ENCODE results near the gene HDAC7. TPM values are rescaled to one million over a fixed set of nuclear protein-coding genes. Genes with fewer than 3 reads are reported as not detected.
"Not testable (repeated sequence)": the region's sequence is repeated elsewhere in the genome, so short reads cannot be mapped to it uniquely, and the experiment has no call there.

HDAC7 gene
- total RNA-seq, 2 experiments from 2014 or later, result 257 to 280 TPM

DNA sequence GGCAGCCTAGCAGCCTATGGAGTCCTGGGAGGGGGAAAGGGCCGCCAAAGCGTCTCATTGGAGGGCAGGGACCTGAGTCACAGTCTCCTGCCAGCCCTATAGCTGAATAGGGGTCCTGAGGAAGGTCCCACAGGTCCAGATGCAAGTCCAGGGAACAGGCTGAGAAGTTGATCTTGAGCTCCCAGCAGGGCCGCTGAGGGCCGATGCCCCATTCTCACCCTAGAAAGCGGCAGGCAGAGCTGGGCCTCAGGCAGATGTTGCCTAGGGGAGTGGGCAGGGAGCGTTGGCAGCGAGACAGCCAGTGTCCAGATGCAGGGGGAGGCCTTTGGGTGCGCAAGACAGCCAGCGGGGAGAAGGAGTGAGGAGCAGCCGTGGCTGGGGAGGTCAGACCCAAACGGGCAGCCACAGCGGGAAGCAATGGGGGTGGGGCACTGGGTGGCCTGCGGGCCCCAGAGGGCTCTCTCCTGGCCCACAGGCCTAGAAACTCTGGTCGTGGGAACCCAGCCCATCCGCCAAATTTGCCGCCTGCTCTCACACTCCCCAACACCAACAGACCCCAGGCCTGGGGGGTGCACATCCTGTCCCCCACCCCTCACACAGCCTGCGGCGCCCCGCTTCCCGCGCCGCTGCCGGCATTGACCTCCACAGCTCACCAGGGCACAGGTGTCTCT lies 1.1 kb downstream of the HDAC7 start:
- POLR2A ChIA-PET, result interaction anchor here (0.6 to 16.2 kb wide), 9 partner anchors 9 to 66 kb away, joined by 3 to 540 read pairs (median 4); no protein-coding TSS in a partner anchor
- intact Hi-C loops (cut with micrococcal nuclease), result loop anchor here (1.0 to 10.0 kb wide), 5 partner anchors 8 to 1604 kb away; no protein-coding TSS in a partner anchor
- H3K36me3 Mint-ChIP-seq, result peaks cover 50% of the 10 kb centered on the region

GRCh38 chr12:47818007-47818376 lies 1.7 kb downstream of the HDAC7 start:
- DNase-seq, result no peak
- H3K27ac Mint-ChIP-seq, result peak overlapping the region; percentile 99
- no peaks in the 10 kb centered on the region for H3K27me3 Mint-ChIP-seq
- H3K4me3 Mint-ChIP-seq, result peak overlapping the region; percentile 92
- H3K9me3 Mint-ChIP-seq, result peaks cover 3% of the 10 kb centered on the region
- H3K4me1 Mint-ChIP-seq (ENCODE audit: low read depth), result peaks cover 66% of the 10 kb centered on the region
- intact Hi-C loops (cut with micrococcal nuclease), result loop anchor here (1.0 to 10.0 kb wide), 4 partner anchors 8 to 1603 kb away; no protein-coding TSS in a partner anchor
- ChIA-PET POLR2A (interaction anchor here (0.8 to 16.2 kb wide), 10 partner anchors 9 to 87 kb away, joined by 3 to 540 read pairs (median 4); partner anchors contain the start of gene VDR), CTCF (interaction anchor here (0.9 to 28.1 kb wide), 16 partner anchors 10 to 103 kb away, joined by 3 to 795 read pairs (median 5); partner anchors contain the start of genes RAPGEF3 and SLC48A1)
- H3K36me3 Mint-ChIP-seq, result peaks cover 56% of the 10 kb centered on the region

More for the DNA sequence above, 1.1 kb downstream of the HDAC7 start:
- CTCF ChIA-PET, result interaction anchor here (0.6 to 28.1 kb wide), 14 partner anchors 10 to 799 kb away, joined by 3 to 795 read pairs (median 4); partner anchors contain the start of genes RAPGEF3 and SLC48A1
- DNase-seq, result peak; percentile 72
- Mint-ChIP-seq H3K4me3 (peak overlapping the region; percentile 92), H3K27me3 (no peaks in the 10 kb centered on the region), H3K9me3 (peaks cover 3% of the 10 kb centered on the region), H3K4me1 (ENCODE audit: low read depth) (peaks cover 68% of the 10 kb centered on the region), H3K27ac (peak overlapping the region; percentile 99)

DNA sequence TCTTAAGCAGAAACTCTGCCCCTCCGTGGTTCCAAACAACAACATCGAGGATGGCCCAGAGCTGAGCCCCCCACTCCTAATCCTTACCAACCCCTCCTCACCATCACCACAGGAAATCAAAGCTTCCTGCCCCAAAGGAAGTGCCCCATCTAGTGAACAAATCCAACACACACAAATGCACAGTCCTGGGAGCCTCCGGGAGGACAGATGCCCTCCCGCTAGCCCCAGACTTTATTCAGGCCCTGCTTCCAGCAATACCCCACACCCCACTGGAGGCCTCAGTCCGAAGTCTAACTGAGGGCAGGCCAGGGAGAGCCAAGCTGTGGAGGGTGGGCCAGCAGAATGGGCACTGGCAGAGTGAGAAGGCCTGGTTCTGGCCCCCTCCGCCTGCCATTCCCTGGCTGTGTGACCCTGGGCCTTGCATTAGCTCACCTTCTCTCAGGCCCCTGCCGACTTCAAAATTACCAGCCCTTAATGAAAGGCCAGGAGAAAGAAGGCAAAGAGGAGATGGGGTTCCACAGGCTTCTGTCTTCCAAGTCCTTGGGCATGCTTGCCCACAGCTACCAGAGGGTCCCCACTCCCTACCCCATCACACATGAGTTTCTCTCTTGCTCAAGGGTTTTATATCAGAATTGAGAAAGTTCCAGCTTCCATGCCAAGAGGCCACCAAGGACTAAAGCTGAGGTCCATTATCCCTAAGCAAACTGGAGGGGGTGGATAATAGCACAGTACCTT lies 2.3 kb downstream of the HDAC7 start:
- Mint-ChIP-seq H3K36me3 (peaks cover 60% of the 10 kb centered on the region), H3K4me1 (ENCODE audit: low read depth) (peaks cover 65% of the 10 kb centered on the region), H3K4me3 (peak overlapping the region; percentile 92), H3K9me3 (peaks cover 3% of the 10 kb centered on the region), H3K27ac (peak overlapping the region; percentile 99), H3K27me3 (no peaks in the 10 kb centered on the region)
- ChIA-PET CTCF (interaction anchor here (0.9 to 28.1 kb wide), 16 partner anchors 9 to 102 kb away, joined by 3 to 795 read pairs (median 5); partner anchors contain the start of genes RAPGEF3 and SLC48A1), POLR2A (interaction anchor here (0.6 to 16.2 kb wide), 8 partner anchors 8 to 88 kb away, joined by 3 to 540 read pairs (median 8); partner anchors contain the start of gene VDR)
- peak; percentile 37 for DNase-seq
- intact Hi-C loops (cut with micrococcal nuclease), result loop anchor here (1.0 to 10.0 kb wide), 4 partner anchors 7 to 1603 kb away; no protein-coding TSS in a partner anchor

DNA sequence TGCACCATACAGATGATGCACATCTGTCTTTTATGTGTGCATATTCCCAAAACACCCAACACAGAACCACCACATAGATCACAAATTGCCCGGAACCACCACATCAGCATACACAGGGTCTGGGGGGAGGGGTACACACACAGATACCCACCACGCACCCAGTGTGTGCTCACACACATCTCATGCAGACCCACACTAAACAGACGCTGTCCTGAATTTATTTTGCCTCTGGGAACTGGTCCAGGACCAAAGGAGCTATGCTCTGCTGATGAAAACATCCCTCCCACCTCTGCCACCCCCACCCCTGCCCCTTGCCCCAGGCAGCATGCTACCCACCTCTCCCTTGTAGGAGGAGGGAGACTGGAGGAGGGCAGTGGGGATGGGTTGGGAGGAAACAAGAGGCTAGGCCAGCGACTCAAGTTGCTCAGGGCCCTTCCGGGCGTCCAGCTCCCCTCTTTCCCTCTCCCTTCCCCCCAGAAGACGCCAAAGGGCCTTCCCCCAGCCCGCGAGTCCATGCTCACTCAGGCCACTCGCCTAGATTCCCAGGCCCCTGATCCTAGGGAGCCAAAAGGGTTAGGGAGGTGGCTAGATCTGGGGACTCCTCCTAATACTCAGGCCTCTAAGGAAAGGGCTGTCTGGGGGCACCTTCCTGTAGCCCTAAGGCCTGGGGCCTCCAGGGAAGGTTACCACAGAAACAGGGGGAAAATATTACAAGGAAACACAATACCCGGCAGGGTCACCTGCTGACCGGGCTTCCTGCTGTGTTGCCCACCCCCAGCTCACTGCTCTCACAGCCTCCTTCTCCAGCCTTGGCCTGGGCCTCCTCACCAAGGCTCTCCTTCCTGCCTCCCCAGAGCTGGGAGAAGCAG lies 3.1 kb downstream of the HDAC7 start:
- no peak for DNase-seq
- peaks cover 65% of the 10 kb centered on the region for H3K36me3 Mint-ChIP-seq
- H3K4me3 Mint-ChIP-seq, result peak overlapping the region; percentile 92
- ChIA-PET CTCF (interaction anchor here (1.4 to 28.1 kb wide), 10 partner anchors 8 to 101 kb away, joined by 4 to 795 read pairs (median 7); partner anchors contain the start of gene RAPGEF3), POLR2A (interaction anchor here (1.3 to 16.2 kb wide), 6 partner anchors 7 to 89 kb away, joined by 3 to 540 read pairs (median 13); partner anchors contain the start of gene VDR)
- peaks cover 63% of the 10 kb centered on the region for H3K4me1 Mint-ChIP-seq (ENCODE audit: low read depth)
- peak overlapping the region; percentile 99 for H3K27ac Mint-ChIP-seq
- no peaks in the 10 kb centered on the region for H3K27me3 Mint-ChIP-seq
- peaks cover 3% of the 10 kb centered on the region for H3K9me3 Mint-ChIP-seq
- intact Hi-C loops (cut with micrococcal nuclease), result loop anchor here (10.0 kb wide), 3 partner anchors 422 to 1602 kb away; no protein-coding TSS in a partner anchor

GRCh38 chr12:47815447-47815846 lies 4.3 kb downstream of the HDAC7 start:
- Mint-ChIP-seq H3K36me3 (peaks cover 76% of the 10 kb centered on the region), H3K27ac (peak overlapping the region; percentile 99), H3K4me3 (peak overlapping the region; percentile 92), H3K4me1 (ENCODE audit: low read depth) (peaks cover 64% of the 10 kb centered on the region)
- ChIA-PET CTCF (interaction anchor here (28.1 kb wide), 1 partner anchor 19 kb away, joined by 795 read pairs; no protein-coding TSS in a partner anchor), POLR2A (interaction anchor here (8.6 to 16.2 kb wide), 2 partner anchors 16 to 24 kb away, joined by 70 to 540 read pairs; no protein-coding TSS in a partner anchor)
- intact Hi-C loops (cut with micrococcal nuclease), result loop anchor here (10.0 kb wide), 3 partner anchors 421 to 1601 kb away; no protein-coding TSS in a partner anchor
- not testable (repeated sequence) for H3K9me3 Mint-ChIP-seq, H3K27me3 Mint-ChIP-seq
- DNase-seq, result peak; percentile 48

GRCh38 chr12:47814539-47815170 lies 5.0 kb downstream of the HDAC7 start:
- no peaks in the 10 kb centered on the region for H3K27me3 Mint-ChIP-seq
- H3K4me3 Mint-ChIP-seq, result peak overlapping the region; percentile 92
- H3K27ac Mint-ChIP-seq, result peak overlapping the region; percentile 99
- H3K4me1 Mint-ChIP-seq (ENCODE audit: low read depth), result peaks cover 69% of the 10 kb centered on the region
- peaks cover 75% of the 10 kb centered on the region for H3K36me3 Mint-ChIP-seq
- ChIA-PET POLR2A (interaction anchor here (2.1 to 16.2 kb wide), 5 partner anchors 17 to 108 kb away, joined by 4 to 540 read pairs (median 29); partner anchors contain the start of gene RPAP3), CTCF (interaction anchor here (0.8 to 28.1 kb wide), 5 partner anchors 10 to 71 kb away, joined by 3 to 795 read pairs (median 11); no protein-coding TSS in a partner anchor)
- H3K9me3 Mint-ChIP-seq, result peaks cover 3% of the 10 kb centered on the region
- intact Hi-C loops (cut with micrococcal nuclease), result loop anchor here (5.0 to 10.0 kb wide), 4 partner anchors 420 to 1600 kb away; no protein-coding TSS in a partner anchor
- DNase-seq, result peak; percentile 64

- H3K4me3 Mint-ChIP-seq, result peak overlapping the region; percentile 92
- intact Hi-C loops (cut with micrococcal nuclease), result loop anchor here (1.0 to 10.0 kb wide), 7 partner anchors 19 to 1599 kb away; no protein-coding TSS in a partner anchor
- DNase-seq, result peak; percentile 52
- peaks cover 3% of the 10 kb centered on the region for H3K9me3 Mint-ChIP-seq
- H3K4me1 Mint-ChIP-seq (ENCODE audit: low read depth), result peaks cover 77% of the 10 kb centered on the region
- H3K27me3 Mint-ChIP-seq, result no peaks in the 10 kb centered on the region
- ChIA-PET CTCF (interaction anchor here (0.8 to 28.1 kb wide), 11 partner anchors 9 to 108 kb away, joined by 3 to 795 read pairs (median 4); partner anchors contain the start of gene RPAP3), POLR2A (interaction anchor here (0.9 to 16.2 kb wide), 10 partner anchors 8 to 107 kb away, joined by 3 to 540 read pairs (median 6); partner anchors contain the start of gene RPAP3)
- H3K27ac Mint-ChIP-seq, result peak overlapping the region; percentile 99
- peaks cover 72% of the 10 kb centered on the region for H3K36me3 Mint-ChIP-seq
These were observed 6.0 kb downstream of the HDAC7 start for GRCh38 chr12:47813511-47814196.

DNA sequence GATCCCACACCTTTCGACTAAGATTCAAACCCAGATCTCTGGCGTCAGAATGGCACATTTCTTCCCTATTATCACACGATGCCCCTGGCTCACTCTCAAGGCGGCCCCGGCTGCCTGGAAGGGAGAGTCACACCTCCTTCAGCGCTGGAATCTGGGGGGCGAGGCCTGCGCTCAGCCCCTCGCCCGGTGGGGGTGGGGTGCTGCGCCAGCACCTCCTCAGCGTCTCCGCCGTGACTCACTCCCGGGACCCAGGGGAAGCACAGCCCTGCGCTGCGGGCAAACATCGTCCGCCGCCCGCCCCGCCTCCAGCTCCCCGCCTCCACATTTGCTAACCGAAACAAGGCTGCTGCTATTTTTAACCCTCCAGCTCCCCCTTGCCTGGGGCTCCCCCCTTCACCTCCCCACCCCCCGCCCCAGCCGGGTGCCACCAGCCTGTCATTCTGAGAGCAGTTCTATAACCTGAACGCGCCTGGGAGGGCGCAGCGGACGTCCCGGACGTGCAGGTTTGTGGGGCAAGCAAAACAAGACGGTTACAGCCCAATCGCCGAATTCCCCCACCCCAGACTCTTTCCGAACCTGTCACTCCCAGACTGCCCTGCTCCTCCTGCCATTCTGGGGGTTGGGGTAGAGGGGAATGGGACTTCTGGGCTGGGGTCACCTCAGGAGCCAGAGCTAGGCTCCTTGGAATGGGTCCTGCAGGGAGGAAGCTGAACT lies 6.7 kb downstream of the HDAC7 start:
- peaks cover 65% of the 10 kb centered on the region for H3K36me3 Mint-ChIP-seq
- H3K4me3 Mint-ChIP-seq, result peak overlapping the region; percentile 92
- no peaks in the 10 kb centered on the region for H3K27me3 Mint-ChIP-seq
- peaks cover 82% of the 10 kb centered on the region for H3K4me1 Mint-ChIP-seq (ENCODE audit: low read depth)
- DNase-seq, result peak; percentile 98
- intact Hi-C loops (cut with micrococcal nuclease), result loop anchor here (1.0 to 10.0 kb wide), 7 partner anchors 19 to 1598 kb away; no protein-coding TSS in a partner anchor
- CTCF ChIA-PET, result interaction anchor here (1.0 to 28.1 kb wide), 9 partner anchors 9 to 107 kb away, joined by 3 to 795 read pairs (median 5); partner anchors contain the start of gene RPAP3
- H3K9me3 Mint-ChIP-seq, result peaks cover 3% of the 10 kb centered on the region
- peak overlapping the region; percentile 99 for H3K27ac Mint-ChIP-seq
- POLR2A ChIA-PET, result interaction anchor here (0.9 to 16.2 kb wide), 11 partner anchors 9 to 106 kb away, joined by 3 to 540 read pairs (median 7); partner anchors contain the start of gene RPAP3
